Gastroesophageal sphincter (tissue), 3 donors: ENCODE measurements around the gene THBS4.

Experiments used
- CTCF ChIP-seq, 4 experiments: fragments of 200-600 bp in 2 of 4; fragments of 450-650 bp in 2 of 4; sonication (generic) in 1 of 4; IDR thresholded peaks; one replicate each; pipeline ENCODE4 v1.5.1; 2017 to 2019; ENCODE audit warnings: antibody characterized with exemption in 4 of 4, mild to moderate bottlenecking in 2 of 4, moderate library complexity in 2 of 4
- POLR2A ChIP-seq, 2 donors: fragments of 450-650 bp; IDR thresholded peaks; one replicate each; pipeline ENCODE4 v1.6.1; 2017; ENCODE audit warnings: antibody characterized with exemption in 2 of 2, mild to moderate bottlenecking in 2 of 2, moderate library complexity in 1 of 2
- POLR2AphosphoS5 ChIP-seq: sonication (generic); formaldehyde crosslinking; IDR thresholded peaks from one replicate; pipeline ENCODE4 v1.6.1; 2017; ENCODE audit warnings: antibody characterized with exemption

DNA sequence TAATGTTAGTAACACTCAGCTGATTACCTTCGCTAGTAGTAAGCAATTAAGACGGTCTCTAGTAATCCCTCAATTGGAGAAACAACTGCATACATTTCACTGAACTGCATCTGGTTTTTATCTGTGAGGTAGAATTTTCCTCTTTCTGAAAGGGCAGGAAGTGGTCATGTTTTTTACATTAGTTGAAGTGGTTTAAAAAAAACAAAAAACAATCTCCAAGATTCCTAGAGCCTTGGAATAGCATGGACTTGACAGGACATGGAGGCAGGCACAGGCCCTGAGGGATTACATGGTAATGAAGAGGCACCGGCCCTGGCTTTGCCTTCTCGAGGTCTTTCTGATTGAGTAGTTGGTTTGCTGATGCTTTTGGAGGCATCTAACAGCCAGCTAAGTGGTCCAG is 25.8 kb downstream of the THBS4 start:
- TF ChIP-seq POLR2A (IDR thresholded peaks at IDR 0.05): no peak
- no peak for TF ChIP-seq CTCF (IDR thresholded peaks at IDR 0.05)
- no peak for TF ChIP-seq POLR2AphosphoS5
